AG04449 (cell line): Measurements from ENCODE around the gene TNN.

Experiments used
- CTCF ChIA-PET: fragments of 350-600 bp; formaldehyde crosslinking; extraction: SDS; loops from one replicate; lab custom pipeline; 2021; ENCODE audit warnings: antibody characterized with exemption; lab: Yijun Ruan, JAX
- POLR2A ChIA-PET: fragments of 400-600, 350-600 bp; formaldehyde crosslinking; extraction: SDS; loops from one replicate; lab custom pipeline; 2020; ENCODE audit warnings: antibody characterized with exemption, inconsistent platforms; lab: Yijun Ruan, JAX
- DNase-seq: peaks from one replicate; pipeline ENCODE4 v3.0.0-alpha.2; 2010; ENCODE audit warnings: low read depth, low spot score
- H3K4me3 ChIP-seq: 2 replicates; pipeline ENCODE4 v1.5.1; 2011; ENCODE audit warnings: low read depth, mild to moderate bottlenecking, control low read depth, low read length
- TF ChIP-seq, protein P1 (sequence below): IDR thresholded peaks from one replicate; pipeline ENCODE4 v1.5.1; 2011; ENCODE audit warnings: mild to moderate bottlenecking, moderate library complexity, low read length, control low read depth, inconsistent platforms; ENCODE audit not compliant: insufficient read depth; ENCODE audit errors: missing control alignments

The TNN gene

DNA sequence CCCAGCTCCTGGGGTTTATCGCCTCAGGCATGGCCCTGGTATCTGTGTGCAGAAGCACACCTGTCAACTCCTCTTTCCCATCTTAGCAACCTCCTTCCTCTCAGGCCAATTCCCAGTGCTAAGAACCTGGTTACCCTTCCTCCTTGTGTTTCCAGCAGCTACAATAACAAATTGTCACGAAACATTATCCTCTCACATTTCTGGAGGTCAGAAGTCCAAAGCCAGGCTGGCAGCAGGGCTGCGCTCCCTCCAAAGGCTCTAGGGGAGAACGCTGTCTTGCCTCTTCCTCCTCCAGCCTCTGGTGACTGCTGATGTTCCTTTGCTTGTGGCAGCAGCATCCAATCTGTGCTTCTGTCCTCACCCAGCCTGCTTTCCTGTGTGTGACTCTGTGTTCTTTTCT, 33.7 kb upstream of the TNN start:
- ChIA-PET POLR2A (no interaction called here), CTCF (interaction anchor here (1.4 kb wide), 1 partner anchor 118 kb away, joined by 3 read pairs; no protein-coding TSS in a partner anchor)
- no peak for DNase-seq
- H3K4me3 ChIP-seq: no peak overlapping the region
- TF ChIP-seq, protein P1, sequence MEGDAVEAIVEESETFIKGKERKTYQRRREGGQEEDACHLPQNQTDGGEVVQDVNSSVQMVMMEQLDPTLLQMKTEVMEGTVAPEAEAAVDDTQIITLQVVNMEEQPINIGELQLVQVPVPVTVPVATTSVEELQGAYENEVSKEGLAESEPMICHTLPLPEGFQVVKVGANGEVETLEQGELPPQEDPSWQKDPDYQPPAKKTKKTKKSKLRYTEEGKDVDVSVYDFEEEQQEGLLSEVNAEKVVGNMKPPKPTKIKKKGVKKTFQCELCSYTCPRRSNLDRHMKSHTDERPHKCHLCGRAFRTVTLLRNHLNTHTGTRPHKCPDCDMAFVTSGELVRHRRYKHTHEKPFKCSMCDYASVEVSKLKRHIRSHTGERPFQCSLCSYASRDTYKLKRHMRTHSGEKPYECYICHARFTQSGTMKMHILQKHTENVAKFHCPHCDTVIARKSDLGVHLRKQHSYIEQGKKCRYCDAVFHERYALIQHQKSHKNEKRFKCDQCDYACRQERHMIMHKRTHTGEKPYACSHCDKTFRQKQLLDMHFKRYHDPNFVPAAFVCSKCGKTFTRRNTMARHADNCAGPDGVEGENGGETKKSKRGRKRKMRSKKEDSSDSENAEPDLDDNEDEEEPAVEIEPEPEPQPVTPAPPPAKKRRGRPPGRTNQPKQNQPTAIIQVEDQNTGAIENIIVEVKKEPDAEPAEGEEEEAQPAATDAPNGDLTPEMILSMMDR: no peak

DNA sequence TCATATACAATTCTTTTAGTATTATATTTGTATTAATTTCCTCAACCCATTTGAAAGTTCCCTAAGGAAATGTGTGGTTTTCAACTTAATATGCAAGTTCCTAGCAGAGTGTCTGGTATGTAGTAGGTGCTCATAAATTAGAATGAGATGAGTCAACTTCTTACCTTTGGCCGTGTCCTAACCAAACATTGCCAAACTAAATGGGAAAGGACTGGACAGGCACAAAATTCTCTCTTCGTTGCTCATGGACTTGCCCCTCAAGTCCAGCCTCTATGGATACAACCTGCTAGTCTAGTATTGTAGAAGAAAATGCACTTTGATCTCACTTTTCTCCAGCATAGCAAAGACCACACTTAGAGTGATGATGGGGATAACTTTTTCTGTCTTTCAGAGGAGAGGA, 32.9 kb upstream of the TNN start:
- no peak overlapping the region for H3K4me3 ChIP-seq
- POLR2A ChIA-PET: no interaction called here
- no peak for DNase-seq
- CTCF ChIA-PET: no interaction called here
- TF ChIP-seq, protein P1: no peak

GRCh38 chr1:175035865-175036264, 31.8 kb upstream of the TNN start:
- POLR2A ChIA-PET: no interaction called here

DNA sequence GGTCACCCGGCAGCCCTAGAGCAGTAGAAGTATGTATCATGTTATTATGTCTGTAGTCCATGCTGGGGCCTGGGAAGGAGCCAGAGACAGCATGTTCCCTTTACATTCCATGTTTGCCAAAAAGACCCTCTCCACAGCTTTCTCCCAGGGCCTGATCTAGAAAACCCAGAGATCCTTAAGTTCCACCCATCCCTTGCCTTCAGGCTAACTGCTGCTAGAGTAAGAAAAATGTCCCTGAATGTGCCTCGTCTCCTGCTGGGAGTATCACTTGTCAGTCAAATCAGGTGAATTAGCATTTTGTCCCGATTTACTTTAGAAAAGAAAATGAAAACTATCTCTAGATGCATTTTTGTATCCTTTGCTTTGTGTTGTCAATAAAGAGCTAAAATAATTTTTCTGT, 31.2 kb upstream of the TNN start:
- TF ChIP-seq, protein P1: no peak
- H3K4me3 ChIP-seq: no peak overlapping the region
- CTCF ChIA-PET: interaction anchor here (1.8 kb wide), 1 partner anchor 89 kb away, joined by 6 read pairs; no protein-coding TSS in a partner anchor
- POLR2A ChIA-PET: no interaction called here
- DNase-seq: no peak

More at GRCh38 chr1:175035865-175036264, 31.8 kb upstream of the TNN start:
- TF ChIP-seq, protein P1: no peak
- CTCF ChIA-PET: interaction anchor here (1.8 kb wide), 1 partner anchor 89 kb away, joined by 6 read pairs; no protein-coding TSS in a partner anchor
- no peak for DNase-seq
- H3K4me3 ChIP-seq: no peak overlapping the region

DNA sequence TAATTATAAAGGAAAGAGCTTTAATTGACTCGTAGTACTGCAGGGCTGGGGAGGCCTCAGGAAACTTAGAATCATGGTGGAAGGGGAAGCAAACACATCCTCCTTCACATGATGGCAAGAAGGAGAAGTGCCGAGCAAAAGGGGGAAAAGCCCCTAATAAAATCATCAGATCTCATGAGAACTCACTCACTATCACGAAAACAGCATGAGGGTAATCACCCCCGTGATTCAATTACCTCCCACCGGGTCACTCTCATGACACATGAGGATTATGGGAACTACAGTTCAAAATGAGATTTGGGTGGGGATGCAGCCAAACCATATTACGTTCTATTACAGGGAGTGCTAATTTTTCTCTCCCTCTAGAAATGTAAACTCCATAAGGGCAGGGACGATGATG, 30.2 kb upstream of the TNN start:
- POLR2A ChIA-PET: no interaction called here
- H3K4me3 ChIP-seq: no peak overlapping the region
- DNase-seq: no peak
- TF ChIP-seq, protein P1: no peak
- CTCF ChIA-PET: interaction anchor here (1.8 kb wide), 1 partner anchor 88 kb away, joined by 6 read pairs; no protein-coding TSS in a partner anchor

DNA sequence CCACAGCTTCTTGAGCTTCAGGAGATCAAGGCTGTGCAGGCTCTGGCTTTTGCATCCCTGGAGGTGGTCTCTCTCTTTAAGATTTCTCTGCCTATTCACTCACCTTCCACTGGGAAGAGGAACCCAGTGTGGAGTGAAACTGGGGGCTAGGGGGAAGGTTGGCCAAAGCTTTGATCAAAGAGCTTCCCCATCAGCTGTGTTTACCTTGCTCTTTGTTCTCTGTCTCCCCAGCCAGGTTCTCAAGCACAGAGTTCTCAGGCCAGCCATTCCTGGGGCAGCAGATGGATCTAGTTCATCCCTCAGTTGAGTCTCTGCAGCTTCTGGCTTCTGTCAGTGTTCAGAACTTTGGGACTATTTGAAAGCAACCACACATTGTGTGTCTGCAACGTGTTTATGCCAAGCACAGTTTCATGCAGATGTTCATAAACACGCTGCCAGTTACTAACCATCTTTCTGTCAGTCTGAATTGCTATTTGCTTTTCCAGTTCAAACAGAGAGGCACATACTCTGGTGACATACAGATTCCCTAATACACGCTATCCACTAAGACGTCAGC, 27.2 kb upstream of the TNN start:
- CTCF ChIA-PET: interaction anchor here (0.9 to 1.3 kb wide), 2 partner anchors 75 to 106 kb away, joined by 3 to 4 read pairs; no protein-coding TSS in a partner anchor
- POLR2A ChIA-PET: interaction anchor here (1.1 kb wide), 1 partner anchor 17 kb away, joined by 3 read pairs; the partner anchor contains the start of gene MRPS14
- TF ChIP-seq, protein P1: no peak
- DNase-seq: no peak
- H3K4me3 ChIP-seq: no peak overlapping the region
